ENCODE measurements around the gene CDH22.

The CDH22 gene, protein sequence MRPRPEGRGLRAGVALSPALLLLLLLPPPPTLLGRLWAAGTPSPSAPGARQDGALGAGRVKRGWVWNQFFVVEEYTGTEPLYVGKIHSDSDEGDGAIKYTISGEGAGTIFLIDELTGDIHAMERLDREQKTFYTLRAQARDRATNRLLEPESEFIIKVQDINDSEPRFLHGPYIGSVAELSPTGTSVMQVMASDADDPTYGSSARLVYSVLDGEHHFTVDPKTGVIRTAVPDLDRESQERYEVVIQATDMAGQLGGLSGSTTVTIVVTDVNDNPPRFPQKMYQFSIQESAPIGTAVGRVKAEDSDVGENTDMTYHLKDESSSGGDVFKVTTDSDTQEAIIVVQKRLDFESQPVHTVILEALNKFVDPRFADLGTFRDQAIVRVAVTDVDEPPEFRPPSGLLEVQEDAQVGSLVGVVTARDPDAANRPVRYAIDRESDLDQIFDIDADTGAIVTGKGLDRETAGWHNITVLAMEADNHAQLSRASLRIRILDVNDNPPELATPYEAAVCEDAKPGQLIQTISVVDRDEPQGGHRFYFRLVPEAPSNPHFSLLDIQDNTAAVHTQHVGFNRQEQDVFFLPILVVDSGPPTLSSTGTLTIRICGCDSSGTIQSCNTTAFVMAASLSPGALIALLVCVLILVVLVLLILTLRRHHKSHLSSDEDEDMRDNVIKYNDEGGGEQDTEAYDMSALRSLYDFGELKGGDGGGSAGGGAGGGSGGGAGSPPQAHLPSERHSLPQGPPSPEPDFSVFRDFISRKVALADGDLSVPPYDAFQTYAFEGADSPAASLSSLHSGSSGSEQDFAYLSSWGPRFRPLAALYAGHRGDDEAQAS

DNA sequence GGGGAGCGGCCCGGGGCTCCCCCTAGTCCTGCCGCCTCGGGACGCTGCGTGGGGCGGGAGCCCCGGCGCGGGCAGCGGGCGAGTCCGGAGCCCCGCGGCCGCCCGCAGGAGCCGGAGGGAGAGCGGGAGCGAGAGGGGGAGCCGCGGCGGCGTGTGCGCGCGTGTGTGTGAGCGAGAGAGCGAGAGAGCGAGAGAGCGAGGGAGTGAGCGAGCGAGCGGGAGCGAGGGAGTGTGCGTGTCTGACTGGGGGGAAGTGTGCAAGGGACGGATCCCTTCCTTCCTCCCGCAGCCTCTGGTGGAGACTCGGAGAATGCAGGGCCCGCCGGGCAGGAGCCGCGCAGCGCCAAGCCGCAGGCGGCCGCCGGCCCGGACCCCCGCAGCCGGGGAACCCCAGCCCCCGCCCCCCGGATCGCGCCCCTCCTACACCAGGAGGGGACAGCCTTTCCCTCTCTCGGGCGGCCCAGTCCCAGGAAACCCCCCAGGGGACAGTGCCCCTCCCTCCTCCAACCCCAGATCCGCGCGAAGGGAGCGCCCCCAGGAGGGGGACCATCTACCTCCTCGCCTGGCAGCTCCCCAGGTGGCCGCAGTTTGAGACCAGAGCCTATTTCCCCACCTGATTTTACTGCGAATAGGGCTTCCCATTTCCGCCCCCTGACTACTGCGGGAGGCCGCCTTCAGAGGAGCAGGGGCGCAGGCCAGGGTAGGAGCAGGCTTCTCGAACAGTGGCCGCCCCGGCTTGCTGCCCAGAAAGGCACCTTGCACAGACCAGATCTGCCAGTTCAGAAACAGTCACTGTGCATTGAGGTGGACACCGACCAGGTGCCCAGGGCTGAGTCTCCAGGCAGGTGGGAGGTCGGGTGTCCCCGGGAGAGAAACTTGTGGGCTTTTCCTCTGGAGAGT, at the start of gene CDH22:
TSS of gene CDH22 (minus strand) at position 241 of the 900 bp plus-strand sequence. CDS start 57,204 bp downstream, outside the sequence.
- peak within 1 kb of the TSS; percentile 67 for H3K4me3 ChIP-seq (ENCODE audit: low read length)
- H3K9me3 ChIP-seq (ENCODE audit: control insufficient read depth, insufficient read depth, low read length): no peaks in the 10 kb centered on the region
- H3K36me3 ChIP-seq (ENCODE audit: control insufficient read depth, insufficient read depth, low read length): no peaks in the 10 kb centered on the region
- H3K27me3 ChIP-seq (ENCODE audit: control insufficient read depth, insufficient read depth, low read length): peaks cover 53% of the 10 kb centered on the region
- no CpG with 5 or more reads among the region's 74 CpGs for WGBS (ENCODE audit: insufficient coverage, insufficient read length)
- peaks cover 1% of the 10 kb centered on the region; the same call in 1 of the 2 replicates for H3K4me1 ChIP-seq (ENCODE audit: control insufficient read depth, insufficient read depth, low read length)
- DNase-seq (ENCODE audit: low read depth, low spot score): no peak
- no peak within 1 kb of the TSS for H3K27ac ChIP-seq (ENCODE audit: low read length)

DNA sequence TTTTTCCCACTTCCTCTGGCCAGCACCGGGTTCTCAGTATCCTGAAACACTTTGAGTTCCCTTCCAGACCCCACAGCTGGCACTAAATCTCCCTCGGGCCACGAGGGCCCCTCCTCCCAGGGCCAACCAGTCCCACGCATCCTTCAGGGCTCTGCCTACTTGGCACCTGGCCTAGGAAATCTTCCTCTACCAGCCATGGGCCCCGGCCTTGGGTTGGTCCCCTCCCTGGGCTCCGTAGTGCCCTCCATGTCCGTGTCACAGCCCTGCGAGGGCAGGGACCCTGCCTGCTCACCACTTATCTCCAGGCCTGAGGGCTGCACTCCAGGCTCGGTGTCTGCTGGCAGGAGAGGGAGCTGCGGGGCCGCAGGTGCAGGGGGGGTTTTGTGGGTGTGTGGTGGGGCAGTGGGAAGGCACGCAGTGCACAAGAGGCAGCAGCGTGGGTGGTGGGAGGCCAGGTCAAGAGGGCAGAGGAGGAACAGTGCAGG, 48.8 kb upstream of the CDH22 start:
- H3K27me3 ChIP-seq (ENCODE audit: control insufficient read depth, insufficient read depth, low read length): no peaks in the 10 kb centered on the region
- H3K4me3 ChIP-seq (ENCODE audit: low read length): no peak overlapping the region
- H3K36me3 ChIP-seq (ENCODE audit: control insufficient read depth, insufficient read depth, low read length): peaks cover 16% of the 10 kb centered on the region
- no peaks in the 10 kb centered on the region; the same call in 1 of the 2 replicates for H3K4me1 ChIP-seq (ENCODE audit: control insufficient read depth, insufficient read depth, low read length)
- no CpG with 5 or more reads among the region's 13 CpGs for WGBS (ENCODE audit: insufficient coverage, insufficient read length)
- no peak for DNase-seq (ENCODE audit: low read depth, low spot score)
- no peak overlapping the region for H3K27ac ChIP-seq (ENCODE audit: low read length)
- H3K9me3 ChIP-seq (ENCODE audit: control insufficient read depth, insufficient read depth, low read length): no peaks in the 10 kb centered on the region

DNA sequence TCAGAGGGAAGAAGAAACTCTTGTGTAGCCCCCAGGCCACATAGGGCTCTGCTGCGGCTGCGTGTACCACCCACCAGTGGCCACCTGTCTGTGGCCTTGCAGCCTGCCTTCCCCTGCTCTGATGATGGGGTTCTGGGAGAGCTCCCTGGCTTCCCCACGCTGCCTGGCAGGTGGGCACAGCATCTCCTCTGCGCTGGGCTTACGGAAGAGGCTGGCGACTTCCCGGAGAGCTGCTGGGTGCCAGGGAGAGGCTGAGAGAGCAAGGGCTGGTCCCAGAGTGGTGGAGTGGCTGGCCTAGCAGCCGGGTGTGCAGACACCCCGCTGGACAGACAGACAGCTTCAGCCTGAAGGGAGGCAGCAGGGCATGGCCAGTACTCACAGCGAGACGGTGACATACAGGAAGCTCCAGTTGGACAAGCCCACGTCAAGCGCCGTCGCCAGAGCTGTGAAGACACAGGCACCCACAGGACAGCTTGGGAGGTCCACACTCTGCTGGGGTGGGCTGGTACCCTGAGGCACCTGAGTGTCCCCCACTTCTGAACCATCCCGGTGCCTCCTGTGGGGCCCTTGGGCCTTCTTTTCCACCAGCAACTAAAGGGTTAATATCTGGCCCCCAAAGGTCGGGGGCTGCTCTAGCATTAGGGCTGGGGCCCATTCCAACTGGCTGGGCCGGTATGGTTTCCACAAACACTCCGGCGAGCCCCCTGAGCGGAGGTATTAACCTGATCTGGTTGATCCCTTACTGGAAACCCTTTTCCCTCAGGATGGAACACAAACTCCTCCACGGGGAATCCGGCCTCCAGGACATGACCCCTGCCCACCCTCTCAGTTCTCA, 48.1 kb upstream of the CDH22 start:
- H3K36me3 ChIP-seq (ENCODE audit: control insufficient read depth, insufficient read depth, low read length): peaks cover 16% of the 10 kb centered on the region

DNA sequence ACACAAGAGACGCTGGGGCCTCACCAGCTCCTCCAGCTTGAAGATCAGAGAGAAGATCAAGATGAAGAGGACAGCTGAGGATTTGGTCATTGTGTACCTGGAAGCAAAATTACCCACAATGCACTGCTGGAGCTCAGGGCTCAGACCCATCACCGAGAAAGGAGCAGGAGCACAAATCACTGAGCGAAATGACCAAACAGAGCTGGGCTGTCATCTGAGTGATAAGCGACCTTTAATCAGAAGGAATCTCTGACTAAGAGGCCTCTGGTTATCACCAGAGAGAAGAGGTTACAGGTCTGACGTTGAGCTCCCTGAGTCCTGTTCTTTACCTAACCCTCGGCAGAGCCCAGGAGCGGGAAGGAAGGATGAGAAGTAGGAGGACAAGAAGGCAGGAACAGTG, 47.5 kb upstream of the CDH22 start:
- no peak overlapping the region for H3K4me3 ChIP-seq (ENCODE audit: low read length)
- WGBS (ENCODE audit: insufficient coverage, insufficient read length): no CpG with 5 or more reads among the region's 7 CpGs
- H3K4me1 ChIP-seq (ENCODE audit: control insufficient read depth, insufficient read depth, low read length): peaks cover 3% of the 10 kb centered on the region
- no peaks in the 10 kb centered on the region for H3K27me3 ChIP-seq (ENCODE audit: control insufficient read depth, insufficient read depth, low read length)
- no peaks in the 10 kb centered on the region for H3K9me3 ChIP-seq (ENCODE audit: control insufficient read depth, insufficient read depth, low read length)
- no peak for DNase-seq (ENCODE audit: low read depth, low spot score)
- H3K27ac ChIP-seq (ENCODE audit: low read length): no peak overlapping the region
- peaks cover 19% of the 10 kb centered on the region for H3K36me3 ChIP-seq (ENCODE audit: control insufficient read depth, insufficient read depth, low read length)

More for the DNA sequence above, 48.1 kb upstream of the CDH22 start:
- Histone ChIP-seq H3K4me3 (ENCODE audit: low read length) (no peak overlapping the region), H3K27me3 (ENCODE audit: control insufficient read depth, insufficient read depth, low read length) (no peaks in the 10 kb centered on the region), H3K4me1 (ENCODE audit: control insufficient read depth, insufficient read depth, low read length) (peaks cover under 1% of the 10 kb centered on the region; the same call in 1 of the 2 replicates), H3K9me3 (ENCODE audit: control insufficient read depth, insufficient read depth, low read length) (no peaks in the 10 kb centered on the region), H3K27ac (ENCODE audit: low read length) (no peak overlapping the region)
- DNase-seq (ENCODE audit: low read depth, low spot score): no peak
- no CpG with 5 or more reads among the region's 23 CpGs for WGBS (ENCODE audit: insufficient coverage, insufficient read length)

DNA sequence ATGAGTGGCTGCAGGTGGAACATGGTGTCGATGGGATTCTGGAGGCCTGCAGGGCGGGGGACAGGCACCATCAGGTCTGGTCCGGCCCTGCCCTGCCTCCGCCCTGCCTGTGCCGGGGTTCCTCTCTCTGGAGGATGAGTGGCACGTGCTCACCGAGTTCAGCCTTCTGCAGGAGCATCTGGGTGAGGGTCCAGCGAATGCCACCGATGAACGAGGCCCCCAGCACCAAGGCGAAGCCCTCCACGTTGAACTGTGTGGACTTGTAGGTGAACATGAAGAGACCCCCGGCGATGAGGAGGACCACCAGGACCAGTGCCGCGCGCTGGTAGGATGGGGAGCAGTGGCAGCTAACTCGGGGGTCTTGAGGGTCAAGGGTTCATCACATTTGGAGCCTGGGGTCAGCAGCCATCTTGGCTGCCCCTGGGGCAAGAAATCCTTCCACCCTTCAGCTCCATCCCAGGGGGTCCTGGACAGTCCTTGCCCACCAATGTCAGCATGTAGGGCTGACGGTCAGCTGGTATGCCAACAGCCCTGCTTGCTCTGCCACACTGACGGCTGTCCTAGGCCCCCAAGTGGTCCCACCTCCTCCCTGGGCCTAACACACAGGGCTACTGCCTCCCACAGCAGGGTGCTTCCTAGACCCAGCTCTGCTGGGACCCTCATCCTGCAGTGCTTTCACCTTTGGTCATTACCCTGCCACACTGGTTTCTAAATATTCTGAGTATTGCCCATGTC, 46.8 kb upstream of the CDH22 start:
- H3K4me1 ChIP-seq (ENCODE audit: control insufficient read depth, insufficient read depth, low read length): peaks cover 8% of the 10 kb centered on the region
- peaks cover 19% of the 10 kb centered on the region for H3K36me3 ChIP-seq (ENCODE audit: control insufficient read depth, insufficient read depth, low read length)
- no peak for DNase-seq (ENCODE audit: low read depth, low spot score)

DNA sequence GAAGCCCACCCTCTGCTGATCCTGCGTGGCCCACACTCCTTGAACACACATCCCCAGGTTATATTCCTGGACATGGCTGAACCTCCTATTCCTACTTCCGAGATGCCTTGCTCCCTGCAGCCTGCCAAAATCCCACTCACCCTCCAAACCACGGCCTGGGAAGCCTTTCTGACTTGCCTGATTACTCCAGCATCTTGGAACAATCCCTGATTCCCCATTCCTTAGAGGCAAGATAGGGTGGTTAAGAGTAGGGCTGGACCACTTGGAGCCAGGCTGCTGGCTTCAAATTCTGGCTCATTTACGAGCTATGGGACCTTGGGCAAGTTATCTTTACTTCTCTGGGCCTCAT, 45.9 kb upstream of the CDH22 start:
- DNase-seq (ENCODE audit: low read depth, low spot score): no peak
- Histone ChIP-seq H3K36me3 (ENCODE audit: control insufficient read depth, insufficient read depth, low read length) (peaks cover 21% of the 10 kb centered on the region), H3K4me1 (ENCODE audit: control insufficient read depth, insufficient read depth, low read length) (peaks cover 9% of the 10 kb centered on the region), H3K27ac (ENCODE audit: low read length) (no peak overlapping the region), H3K27me3 (ENCODE audit: control insufficient read depth, insufficient read depth, low read length) (no peaks in the 10 kb centered on the region), H3K4me3 (ENCODE audit: low read length) (no peak overlapping the region), H3K9me3 (ENCODE audit: control insufficient read depth, insufficient read depth, low read length) (no peaks in the 10 kb centered on the region)
- WGBS (ENCODE audit: insufficient coverage, insufficient read length): no CpG with 5 or more reads among the region's 4 CpGs

More for the DNA sequence above, 46.8 kb upstream of the CDH22 start:
- Histone ChIP-seq H3K27ac (ENCODE audit: low read length) (no peak overlapping the region), H3K4me3 (ENCODE audit: low read length) (no peak overlapping the region), H3K27me3 (ENCODE audit: control insufficient read depth, insufficient read depth, low read length) (no peaks in the 10 kb centered on the region), H3K9me3 (ENCODE audit: control insufficient read depth, insufficient read depth, low read length) (no peaks in the 10 kb centered on the region)
- WGBS (ENCODE audit: insufficient coverage, insufficient read length): no CpG with 5 or more reads among the region's 20 CpGs

DNA sequence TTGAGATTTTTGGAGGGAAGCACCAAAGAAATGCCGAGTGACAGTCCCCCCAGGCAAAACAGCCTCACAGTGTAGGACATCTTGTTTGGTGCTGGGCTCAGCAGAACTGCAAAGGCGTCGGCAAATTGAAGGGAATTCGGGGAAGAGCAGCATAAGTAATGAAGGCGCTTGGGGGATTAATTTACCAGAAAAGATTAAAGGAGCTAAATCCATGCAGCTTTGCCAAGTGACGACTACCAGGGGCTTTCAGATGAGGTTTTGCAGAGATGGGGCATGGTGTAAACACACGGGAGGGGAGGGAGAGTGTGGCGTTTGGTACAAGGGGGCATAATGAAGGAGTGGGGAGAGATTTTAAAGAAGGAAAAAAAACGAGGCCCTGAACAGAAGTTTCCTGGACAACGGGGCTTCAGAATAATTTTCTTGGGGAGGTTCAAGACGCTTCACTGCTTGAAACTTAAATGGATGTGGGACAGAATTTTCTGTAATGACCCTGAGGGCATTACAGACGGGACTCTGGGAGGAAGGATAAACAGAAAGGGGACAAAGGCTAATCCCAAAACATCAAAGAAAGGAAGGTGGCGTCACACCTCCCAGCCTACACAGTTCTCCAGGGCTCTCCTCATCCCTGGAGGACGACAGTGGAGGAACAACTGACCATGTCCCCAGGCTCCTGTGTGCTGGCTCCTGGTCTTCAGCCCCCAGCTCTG, 45.4 kb upstream of the CDH22 start:
- peaks cover 19% of the 10 kb centered on the region for H3K36me3 ChIP-seq (ENCODE audit: control insufficient read depth, insufficient read depth, low read length)
- peaks cover 9% of the 10 kb centered on the region for H3K4me1 ChIP-seq (ENCODE audit: control insufficient read depth, insufficient read depth, low read length)
- DNase-seq (ENCODE audit: low read depth, low spot score): no peak
- no peaks in the 10 kb centered on the region for H3K9me3 ChIP-seq (ENCODE audit: control insufficient read depth, insufficient read depth, low read length)
- H3K27me3 ChIP-seq (ENCODE audit: control insufficient read depth, insufficient read depth, low read length): no peaks in the 10 kb centered on the region
- H3K4me3 ChIP-seq (ENCODE audit: low read length): no peak overlapping the region
- WGBS (ENCODE audit: insufficient coverage, insufficient read length): 100% methylated on average over 2 of the region's 14 CpGs
- no peak overlapping the region for H3K27ac ChIP-seq (ENCODE audit: low read length)

DNA sequence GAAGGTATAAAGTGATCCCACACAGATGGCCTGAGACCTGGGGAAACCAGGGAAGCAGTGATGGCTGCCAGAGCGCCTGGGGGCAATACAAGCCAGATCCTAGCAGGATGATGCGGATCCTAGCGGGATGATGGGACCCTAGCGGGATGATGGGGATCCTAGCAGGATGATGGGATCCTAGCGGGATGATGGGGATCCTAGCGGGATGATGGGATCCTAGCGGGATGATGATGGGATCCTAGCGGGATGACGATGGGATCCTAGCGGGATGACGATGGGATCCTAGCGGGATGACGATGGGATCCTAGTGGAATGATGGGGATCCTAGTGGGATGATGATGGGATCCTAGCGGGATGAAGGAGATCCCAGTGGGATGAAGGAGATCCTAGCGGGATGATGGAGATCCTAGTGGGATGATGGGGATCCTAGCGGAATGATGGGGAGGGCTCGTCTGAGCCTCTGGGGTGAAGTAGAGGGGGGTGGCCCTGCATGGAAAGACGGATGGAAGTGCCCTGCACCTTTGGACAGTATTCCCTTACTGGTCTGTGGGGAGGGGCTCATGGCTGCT, 44.2 kb upstream of the CDH22 start:
- Histone ChIP-seq H3K4me1 (ENCODE audit: control insufficient read depth, insufficient read depth, low read length) (peaks cover 9% of the 10 kb centered on the region), H3K27me3 (ENCODE audit: control insufficient read depth, insufficient read depth, low read length) (no peaks in the 10 kb centered on the region), H3K36me3 (ENCODE audit: control insufficient read depth, insufficient read depth, low read length) (peaks cover 13% of the 10 kb centered on the region), H3K9me3 (ENCODE audit: control insufficient read depth, insufficient read depth, low read length) (no peaks in the 10 kb centered on the region), H3K27ac (ENCODE audit: low read length) (no peak overlapping the region), H3K4me3 (ENCODE audit: low read length) (no peak overlapping the region)
- WGBS (ENCODE audit: insufficient coverage, insufficient read length): no CpG with 5 or more reads among the region's 18 CpGs
- no peak for DNase-seq (ENCODE audit: low read depth, low spot score)
